Endothelial cell of umbilical vein (primary cell): ENCODE data around the gene COL5A1. TPM values are rescaled to one million over a fixed set of nuclear protein-coding genes. Genes with fewer than 3 reads are reported as not detected.

Source experiments
- BruUV-seq: library from RNA; stranded (reverse); fragments of 400-500 nt; replicated peaks from 2 replicates; lab custom pipeline; 2021; lab: Mats Ljungman, UMichigan
- CTCF ChIA-PET: fragments of 300-600, 350-600 bp; sonication (Branson Sonifier 250); formaldehyde crosslinking; loops from one replicate; lab custom pipeline; 2021; ENCODE audit warnings: antibody characterized with exemption, inconsistent platforms; lab: Charles Lee
- POLR2A ChIA-PET: fragments of 300-600, 350-600 bp; sonication (Branson Sonifier 250); formaldehyde crosslinking; loops from one replicate; lab custom pipeline; 2021; ENCODE audit warnings: antibody characterized with exemption, inconsistent platforms; lab: Charles Lee
- DNase-seq: peaks from one replicate; pipeline ENCODE4 v3.0.0-alpha.2; 2011; ENCODE audit warnings: low read depth, low spot score
- FAIRE-seq: peaks from 2 replicates; lab custom pipeline; 2011; peaks lifted over from hg19 to GRCh38; lab: Jason Lieb, UNC
- H2AFZ ChIP-seq: 2 replicates; pipeline ENCODE4 v1.6.0; 2012; ENCODE audit warnings: low read depth, low read length, control low read depth, inconsistent platforms
- H3K27ac ChIP-seq: 2 replicates; pipeline ENCODE4 v1.5.1; 2011; ENCODE audit warnings: low read depth, mild to moderate bottlenecking, control low read depth, low read length, moderate library complexity; ENCODE audit not compliant: insufficient read depth
- H3K27me3 ChIP-seq, 2 experiments: 2 replicates each; pipeline versions ENCODE4 v1.6.0 to v1.6.1; 2011; ENCODE audit warnings: low read length in 2 of 2, mixed read lengths in 1 of 2; ENCODE audit not compliant: control insufficient read depth in 2 of 2, insufficient read depth in 2 of 2
- H3K36me3 ChIP-seq, 2 experiments: 2 replicates in 1 of 2; 3 replicates in 1 of 2; pipeline ENCODE4 v1.5.1; 2011; ENCODE audit warnings: low read length in 2 of 2, mild to moderate bottlenecking in 1 of 2, moderate library complexity in 1 of 2; ENCODE audit not compliant: control insufficient read depth in 2 of 2, insufficient read depth in 2 of 2; ENCODE audit errors: extremely low read depth in 1 of 2
- H3K4me1 ChIP-seq: 3 replicates; pipeline ENCODE4 v1.5.1; 2011; ENCODE audit warnings: mild to moderate bottlenecking, low read length; ENCODE audit not compliant: control insufficient read depth, insufficient read depth; ENCODE audit errors: extremely low read depth
- H3K4me2 ChIP-seq: 2 replicates; pipeline ENCODE4 v1.6.1; 2011; ENCODE audit warnings: low read length, control low read depth, mixed read lengths; ENCODE audit not compliant: insufficient read depth
- H3K4me3 ChIP-seq, 3 experiments: fragments of 200-600 bp in 1 of 3; sonication (generic), shearing (Covaris generic) in 1 of 3; replicated peaks in 1 of 3; 2 replicates each; pipeline ENCODE4 v1.5.1; 2011 to 2016; ENCODE audit warnings: control low read depth in 3 of 3, low read length in 3 of 3, mild to moderate bottlenecking in 2 of 3, inconsistent platforms in 1 of 3, low read depth in 1 of 3, moderate library complexity in 1 of 3; ENCODE audit not compliant: insufficient read depth in 1 of 3
- H3K79me2 ChIP-seq: 2 replicates; pipeline ENCODE4 v1.6.0; 2012; ENCODE audit warnings: low read length, inconsistent platforms; ENCODE audit not compliant: control insufficient read depth, insufficient read depth
- H3K9ac ChIP-seq: replicated peaks from 2 replicates; pipeline ENCODE3; 2011; ENCODE audit warnings: low read length, control low read depth; ENCODE audit not compliant: insufficient read depth; ENCODE audit errors: extremely low read depth
- H3K9me1 ChIP-seq: replicated peaks from 3 replicates; pipeline ENCODE4 v1.6.0; 2011; ENCODE audit warnings: mild to moderate bottlenecking, low read length; ENCODE audit not compliant: control insufficient read depth, insufficient read depth; ENCODE audit errors: extremely low read depth
- H3K9me3 ChIP-seq: replicated peaks from 2 replicates; pipeline ENCODE4 v1.5.1; 2012; ENCODE audit warnings: low read length, inconsistent platforms; ENCODE audit not compliant: control insufficient read depth, insufficient read depth
- H4K20me1 ChIP-seq: replicated peaks from 2 replicates; pipeline ENCODE3; 2011; ENCODE audit warnings: mild to moderate bottlenecking, low read length; ENCODE audit not compliant: control insufficient read depth, insufficient read depth; ENCODE audit errors: extremely low read depth
- EZH2 ChIP-seq: IDR thresholded peaks from 2 replicates; pipeline ENCODE4 v1.6.1; 2012; ENCODE audit warnings: borderline replicate concordance, low read depth, mild to moderate bottlenecking, moderate library complexity, low read length, inconsistent platforms; ENCODE audit not compliant: severe bottlenecking
- FOS ChIP-seq: IDR thresholded peaks from 2 replicates; pipeline ENCODE4 v1.6.1; 2011; ENCODE audit warnings: mild to moderate bottlenecking, low read length, moderate library complexity, borderline replicate concordance; ENCODE audit not compliant: insufficient read depth
- GATA2 ChIP-seq: IDR thresholded peaks from 2 replicates; pipeline ENCODE4 v1.7.0; 2011; ENCODE audit warnings: low read depth, mild to moderate bottlenecking, moderate library complexity, mixed read lengths, low read length; ENCODE audit not compliant: insufficient read length, insufficient read depth
- JUN ChIP-seq: IDR thresholded peaks from 2 replicates; pipeline ENCODE4 v1.6.1; 2011; ENCODE audit warnings: borderline replicate concordance, low read depth; ENCODE audit not compliant: insufficient read length, insufficient read depth
- MYC ChIP-seq: IDR thresholded peaks from one replicate; pipeline ENCODE4 v1.6.1; 2011; ENCODE audit warnings: mild to moderate bottlenecking, low read depth, low read length
- POLR2A ChIP-seq: IDR thresholded peaks from 2 replicates; pipeline ENCODE4 v1.6.1; 2012; ENCODE audit warnings: low read depth, mild to moderate bottlenecking, control low read depth, low read length
- POLR2AphosphoS5 ChIP-seq: IDR thresholded peaks from 2 replicates; pipeline ENCODE4 v1.6.1; 2012; ENCODE audit warnings: low read depth, mild to moderate bottlenecking, control low read depth, low read length, moderate library complexity; ENCODE audit not compliant: insufficient read depth
- dilution Hi-C: fragments of 300-500 bp; cut with MboI; formaldehyde crosslinking; loops from one replicate; pipeline ENCODE4 v1.15.0; 2019; ENCODE audit warnings: low sequenced_read_pairs; ENCODE audit not compliant: extremely low pct_ligation_motif_present
- intact Hi-C: fragments of 100-400 bp; cut with micrococcal nuclease; formaldehyde crosslinking; loops from one replicate; pipeline ENCODE4 v1.10.0; 2022
- polyA plus RNA-seq, 4 experiments: library from polyadenylated mRNA; depleted of rRNA in 3 of 4; stranded (reverse) in 3 of 4; unstranded in 1 of 4; fragments of >200 nt; gene quantifications; 2 replicates each; pipeline versions ENCODE4 v1.2.1 to v1.2.3, GENCODE V29; 2011 to 2012; ENCODE audit warnings: missing spikeins in 1 of 4
- total RNA-seq: library from RNA; stranded (reverse); gene quantifications from 2 replicates; pipeline ENCODE4 v1.2.3, GENCODE V29; 2021
- TF ChIP-seq, protein P1 (sequence below), 2 donors: IDR thresholded peaks; 1 replicate in 1 of 2; 2 replicates in 1 of 2; pipeline ENCODE4 v1.5.1; 2011; ENCODE audit warnings: low read length in 2 of 2, mild to moderate bottlenecking in 2 of 2, moderate library complexity in 2 of 2, control low read depth in 1 of 2, inconsistent platforms in 1 of 2, low read depth in 1 of 2; ENCODE audit not compliant: insufficient read depth in 1 of 2; ENCODE audit errors: extremely low read depth in 1 of 2
- TF ChIP-seq, protein P2 (sequence below): IDR thresholded peaks from 2 replicates; pipeline ENCODE4 v1.6.1; 2011; ENCODE audit not compliant: insufficient read depth, insufficient read length

COL5A1 gene
- total and polyA plus RNA-seq, 2 donors (not counting 3 experiments of a cell fraction or from before 2014, with no cell fraction given): 97.4 to 175 TPM

DNA sequence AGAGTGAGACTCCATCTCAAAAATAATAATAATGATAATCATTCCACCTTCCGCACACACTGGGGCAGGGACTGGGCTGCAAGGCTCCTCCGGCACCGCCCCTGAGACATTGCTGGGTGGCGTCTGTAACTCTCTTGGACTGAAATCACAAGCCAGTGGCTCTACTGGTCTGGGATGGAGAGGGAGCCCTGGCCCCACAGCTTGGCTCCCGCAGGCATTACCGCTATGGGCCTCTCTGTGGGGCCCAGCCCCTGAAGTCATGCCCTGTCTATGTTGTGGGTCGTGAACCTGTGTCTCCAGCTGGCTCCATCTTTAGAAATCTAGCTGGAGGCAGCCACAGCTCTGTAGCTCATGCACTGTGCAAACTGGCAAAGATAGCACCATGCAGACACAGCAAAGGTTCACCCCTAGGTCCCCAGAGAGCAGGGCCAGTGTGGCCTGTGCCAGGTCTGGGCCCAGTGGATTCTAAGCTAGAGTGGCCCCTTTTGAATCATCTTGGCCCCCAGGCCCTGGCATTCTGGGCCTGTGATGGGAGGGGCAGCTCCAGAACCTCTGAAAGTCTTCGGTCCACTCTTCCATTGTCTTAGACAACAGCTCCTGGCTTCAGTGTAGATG lies 36.1 kb upstream of the COL5A1 start:
- no peak for DNase-seq
- intact Hi-C loops: no loop called here
- H4K20me1 ChIP-seq: no peaks in the 10 kb centered on the region
- no peaks in the 10 kb centered on the region for H3K36me3 ChIP-seq
- no peaks in the 10 kb centered on the region for H3K79me2 ChIP-seq
- H3K4me2 ChIP-seq: no peak overlapping the region
- dilution Hi-C loops: no loop called here
- H3K4me1 ChIP-seq: peaks cover 19% of the 10 kb centered on the region
- no peak overlapping the region for H3K9ac ChIP-seq
- ChIA-PET POLR2A (no interaction called here), CTCF (no interaction called here)
- no peak overlapping the region for H3K27ac ChIP-seq
- no peak overlapping the region for H3K4me3 ChIP-seq
- BruUV-seq: no TSS peak
- H2AFZ ChIP-seq: no peak overlapping the region
- no peak for TF ChIP-seq POLR2AphosphoS5
- TF ChIP-seq EZH2: no peak
- no peak for TF ChIP-seq FOS
- TF ChIP-seq, protein P1, sequence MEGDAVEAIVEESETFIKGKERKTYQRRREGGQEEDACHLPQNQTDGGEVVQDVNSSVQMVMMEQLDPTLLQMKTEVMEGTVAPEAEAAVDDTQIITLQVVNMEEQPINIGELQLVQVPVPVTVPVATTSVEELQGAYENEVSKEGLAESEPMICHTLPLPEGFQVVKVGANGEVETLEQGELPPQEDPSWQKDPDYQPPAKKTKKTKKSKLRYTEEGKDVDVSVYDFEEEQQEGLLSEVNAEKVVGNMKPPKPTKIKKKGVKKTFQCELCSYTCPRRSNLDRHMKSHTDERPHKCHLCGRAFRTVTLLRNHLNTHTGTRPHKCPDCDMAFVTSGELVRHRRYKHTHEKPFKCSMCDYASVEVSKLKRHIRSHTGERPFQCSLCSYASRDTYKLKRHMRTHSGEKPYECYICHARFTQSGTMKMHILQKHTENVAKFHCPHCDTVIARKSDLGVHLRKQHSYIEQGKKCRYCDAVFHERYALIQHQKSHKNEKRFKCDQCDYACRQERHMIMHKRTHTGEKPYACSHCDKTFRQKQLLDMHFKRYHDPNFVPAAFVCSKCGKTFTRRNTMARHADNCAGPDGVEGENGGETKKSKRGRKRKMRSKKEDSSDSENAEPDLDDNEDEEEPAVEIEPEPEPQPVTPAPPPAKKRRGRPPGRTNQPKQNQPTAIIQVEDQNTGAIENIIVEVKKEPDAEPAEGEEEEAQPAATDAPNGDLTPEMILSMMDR (IDR thresholded peaks at IDR 0.05; ENCODE audit: extremely low read depth in 1 of 2, insufficient read depth in 1 of 2, low read depth in 1 of 2, low read length in 2 of 2): no peak
- TF ChIP-seq POLR2A: no peak
- TF ChIP-seq GATA2: no peak
- no peak for TF ChIP-seq JUN
- TF ChIP-seq, protein P2, sequence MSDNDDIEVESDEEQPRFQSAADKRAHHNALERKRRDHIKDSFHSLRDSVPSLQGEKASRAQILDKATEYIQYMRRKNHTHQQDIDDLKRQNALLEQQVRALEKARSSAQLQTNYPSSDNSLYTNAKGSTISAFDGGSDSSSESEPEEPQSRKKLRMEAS: no peak
- no peak for TF ChIP-seq MYC
- no peaks in the 10 kb centered on the region for H3K9me3 ChIP-seq
- no peak for FAIRE-seq
- no peaks in the 10 kb centered on the region for H3K9me1 ChIP-seq
- no peaks in the 10 kb centered on the region for H3K27me3 ChIP-seq
